NCI-H345 (cell line): ENCODE data around the gene OLFML3.
"Not testable (repeated sequence)": the region's sequence is repeated elsewhere in the genome, so short reads cannot be mapped to it uniquely, and the experiment has no call there.

ENCODE experiments used
- DNase-seq: peaks from one replicate; lab custom pipeline; 2025; lab: John Stamatoyannopoulos, UW

The OLFML3 gene

DNA sequence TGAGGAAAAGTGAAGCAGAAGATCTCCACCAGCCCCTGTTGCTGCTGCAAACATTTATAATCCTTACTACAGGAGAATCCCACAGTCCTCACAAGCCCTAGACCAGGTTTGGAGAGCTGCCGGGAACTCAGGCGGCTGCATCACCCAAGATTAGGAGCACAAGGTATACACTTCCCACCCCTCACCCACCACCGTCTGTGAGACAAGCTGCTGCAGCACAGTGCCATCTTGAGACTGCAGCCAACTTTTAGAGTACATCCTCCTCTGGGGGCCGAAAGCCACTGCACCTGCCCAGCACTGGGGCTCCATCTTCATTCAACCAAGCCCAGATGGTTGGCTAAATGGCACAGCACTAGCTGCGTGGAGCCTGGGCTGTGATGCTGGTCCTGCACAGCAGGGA lies 13.8 kb downstream of the OLFML3 start:
- no peak for DNase-seq

DNA sequence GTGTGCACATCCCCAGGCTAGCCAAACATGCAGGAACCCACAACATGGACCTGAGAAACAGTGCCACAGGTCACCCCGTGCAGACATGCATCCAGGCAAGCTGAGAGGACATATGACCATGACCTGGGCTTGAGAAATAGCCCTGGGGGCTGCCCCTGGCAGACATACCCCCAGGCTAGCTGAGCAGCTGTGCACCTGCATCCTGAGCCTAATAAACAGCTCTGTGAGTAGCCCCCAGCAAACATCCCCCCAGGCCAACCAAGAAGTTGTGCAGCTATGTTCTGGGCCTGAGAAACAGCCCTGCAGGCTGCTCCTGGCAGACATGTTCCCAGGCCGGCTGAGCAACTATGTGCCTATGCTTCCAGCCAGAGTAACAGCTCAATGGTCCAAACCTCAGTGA lies 14.5 kb downstream of the OLFML3 start:
- DNase-seq: no peak

DNA sequence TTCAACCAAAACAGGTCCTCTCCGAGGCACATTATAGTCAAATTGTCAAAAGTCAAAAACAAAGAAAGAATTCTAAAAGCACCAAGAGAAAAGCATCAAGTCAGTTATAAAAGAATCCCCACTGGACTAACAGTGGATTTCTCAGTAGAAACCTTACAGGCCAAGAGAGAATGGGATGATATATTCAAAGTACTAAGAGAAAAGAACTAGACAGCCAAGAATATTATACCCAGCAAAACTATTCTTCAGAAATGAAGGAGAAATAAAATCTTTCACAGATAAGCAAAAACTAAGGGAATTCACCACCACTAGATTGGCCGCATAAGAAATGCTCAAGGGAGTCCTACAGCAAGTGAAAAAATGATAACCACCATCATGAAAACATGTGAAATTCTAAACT lies 16.1 kb downstream of the OLFML3 start:
- no peak for DNase-seq

DNA sequence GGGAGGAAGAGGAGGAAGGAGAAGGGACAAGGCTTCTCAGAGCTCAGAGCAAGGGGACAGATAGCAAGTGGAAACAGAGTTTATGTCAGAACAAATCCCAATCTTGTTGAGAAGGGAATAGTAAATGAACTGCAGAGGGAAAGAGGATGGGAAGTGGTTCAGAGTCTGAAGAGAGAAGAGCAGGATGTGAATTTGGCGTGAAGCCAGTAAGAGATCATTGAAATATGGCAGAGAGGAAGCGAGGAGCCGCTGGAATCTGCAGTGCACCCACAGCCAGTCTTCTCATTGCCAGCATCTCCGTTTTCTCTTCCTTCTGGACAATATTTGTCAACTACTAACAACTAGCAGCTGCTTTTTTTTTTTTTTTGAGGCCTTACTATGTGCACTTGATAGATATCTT lies 19.1 kb downstream of the OLFML3 start:
- no peak for DNase-seq

DNA sequence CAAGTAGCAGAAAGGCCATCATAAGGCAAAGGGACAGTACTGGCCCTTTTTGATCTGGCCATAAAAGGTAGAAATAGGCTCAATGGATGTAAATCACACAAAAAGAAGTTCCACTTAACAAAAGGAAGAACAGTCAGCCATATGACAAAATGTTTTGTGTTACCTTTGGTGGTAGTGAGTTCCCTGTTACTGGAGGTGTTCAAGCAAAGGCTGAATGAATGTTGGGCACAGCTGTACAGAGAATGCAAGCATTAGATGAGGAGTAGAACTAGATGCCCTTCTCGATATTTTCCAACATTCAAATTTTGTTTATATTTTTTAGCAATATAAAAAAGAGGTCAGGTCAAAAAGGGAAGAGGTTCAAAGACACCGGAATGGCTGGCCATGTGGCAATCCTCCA lies 20.0 kb downstream of the OLFML3 start:
- no peak for DNase-seq

DNA sequence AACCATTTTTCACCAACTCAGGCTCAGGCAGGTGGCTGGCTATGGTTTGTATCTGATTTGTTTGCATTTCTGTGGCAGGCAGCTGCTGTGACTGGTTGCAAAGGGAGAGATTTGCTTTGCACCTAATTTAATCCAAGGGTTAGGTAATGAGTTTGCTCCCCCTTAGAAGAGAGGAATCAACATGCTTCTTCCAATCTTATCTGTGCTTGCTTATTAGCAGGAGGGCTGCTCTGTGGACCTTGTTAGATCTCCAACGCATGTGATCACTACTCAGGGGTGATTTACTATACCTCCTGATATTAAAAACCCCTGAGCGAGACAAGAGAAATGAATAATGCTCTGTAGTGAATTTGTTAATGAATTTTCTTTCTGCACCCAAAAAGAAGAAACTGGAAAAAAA lies 20.5 kb downstream of the OLFML3 start:
- no peak for DNase-seq

DNA sequence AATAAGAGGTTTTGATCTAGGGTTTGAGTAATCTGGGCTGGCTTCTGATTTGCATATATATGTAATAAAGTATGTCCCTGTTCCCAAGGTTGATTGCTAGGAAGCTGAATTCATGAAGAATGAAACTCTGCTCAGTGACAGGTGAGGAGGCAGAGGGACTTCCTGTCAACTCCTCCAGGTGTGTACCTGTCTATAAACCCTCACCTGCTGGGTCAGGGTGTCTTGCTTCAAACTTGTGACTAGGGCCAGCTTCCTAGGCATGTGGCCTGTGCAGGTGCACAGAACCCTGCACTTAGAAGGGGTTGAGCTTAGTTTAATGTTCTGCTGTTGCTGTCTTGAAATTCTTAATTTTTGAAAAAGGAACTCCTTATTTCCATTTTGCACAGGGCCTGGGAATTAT lies 21.1 kb downstream of the OLFML3 start:
- DNase-seq: no peak

DNA sequence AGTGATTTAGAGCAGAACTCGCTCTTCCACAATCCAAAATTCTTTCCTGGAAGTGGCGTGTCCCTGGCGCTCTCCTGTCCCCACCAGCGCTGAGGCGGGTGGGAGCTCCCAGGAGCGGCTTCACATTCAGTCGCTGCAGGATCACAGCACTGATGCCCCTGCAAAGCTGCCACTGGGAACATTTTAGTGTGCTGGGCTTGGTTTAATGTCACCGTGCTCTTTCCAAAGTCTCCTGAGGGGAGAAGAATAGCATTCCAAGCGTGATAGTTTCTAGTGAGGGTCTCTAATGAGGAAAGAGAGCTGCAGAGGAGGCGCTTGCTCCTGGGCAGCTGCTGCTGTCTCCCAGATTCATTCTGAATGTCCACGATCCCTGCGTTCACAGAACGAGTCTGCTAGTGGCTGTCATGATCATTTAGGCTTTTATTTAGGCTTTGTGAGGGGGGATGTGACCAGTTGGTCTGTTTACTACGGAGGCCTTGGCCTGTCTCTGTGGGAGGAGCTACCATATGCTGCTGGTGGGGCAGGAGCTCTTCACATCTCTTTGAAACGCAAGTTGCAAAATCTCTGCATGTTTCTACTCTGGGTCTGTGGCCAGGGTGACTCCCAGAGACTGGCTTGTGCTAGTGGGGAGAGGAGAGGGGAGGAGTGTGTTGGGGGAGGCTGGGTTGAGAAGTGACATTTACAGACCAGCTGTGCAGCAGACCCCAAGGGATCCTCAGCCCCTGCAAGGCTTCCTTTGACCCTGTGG lies 23.4 kb downstream of the OLFML3 start:
- DNase-seq: no peak

DNA sequence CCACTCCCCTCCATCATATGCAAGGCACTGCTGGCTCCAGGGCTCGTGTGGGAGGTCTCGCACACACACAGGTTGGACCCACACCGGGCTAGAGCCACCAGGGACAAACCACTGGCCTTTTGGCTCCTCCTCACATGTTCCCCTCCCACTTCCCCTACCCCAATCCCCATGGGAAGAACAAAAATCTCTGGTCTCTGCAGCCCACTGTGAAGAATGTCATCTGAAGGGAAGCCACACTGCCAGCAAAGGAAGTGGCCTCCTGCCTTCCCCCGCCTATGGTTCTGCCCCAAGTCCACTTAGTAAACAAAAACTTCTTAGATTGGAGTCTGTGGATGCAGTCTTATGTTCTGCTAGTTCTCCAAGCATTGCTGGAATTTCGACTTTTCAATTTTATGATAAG lies 24.2 kb downstream of the OLFML3 start:
- DNase-seq: no peak

DNA sequence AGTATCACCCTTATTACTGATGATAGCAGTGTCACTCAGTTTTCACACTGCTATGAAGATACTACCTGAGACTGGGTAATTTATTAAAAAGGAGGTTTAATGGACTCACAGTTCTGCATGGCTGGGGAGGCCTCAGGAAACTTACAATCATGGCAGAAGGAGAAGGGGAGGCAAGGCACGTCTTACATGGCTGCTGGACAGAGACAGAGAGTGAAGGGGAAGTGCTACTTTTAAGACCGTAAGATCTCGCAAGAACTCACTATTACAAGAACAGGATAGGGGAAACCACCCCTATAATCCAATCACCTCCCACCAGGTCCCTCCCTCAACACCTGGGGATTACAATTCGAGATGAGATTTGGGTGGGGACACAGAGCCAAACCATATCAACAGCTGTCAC lies 27.6 kb downstream of the OLFML3 start:
- not testable (repeated sequence) for DNase-seq

DNA sequence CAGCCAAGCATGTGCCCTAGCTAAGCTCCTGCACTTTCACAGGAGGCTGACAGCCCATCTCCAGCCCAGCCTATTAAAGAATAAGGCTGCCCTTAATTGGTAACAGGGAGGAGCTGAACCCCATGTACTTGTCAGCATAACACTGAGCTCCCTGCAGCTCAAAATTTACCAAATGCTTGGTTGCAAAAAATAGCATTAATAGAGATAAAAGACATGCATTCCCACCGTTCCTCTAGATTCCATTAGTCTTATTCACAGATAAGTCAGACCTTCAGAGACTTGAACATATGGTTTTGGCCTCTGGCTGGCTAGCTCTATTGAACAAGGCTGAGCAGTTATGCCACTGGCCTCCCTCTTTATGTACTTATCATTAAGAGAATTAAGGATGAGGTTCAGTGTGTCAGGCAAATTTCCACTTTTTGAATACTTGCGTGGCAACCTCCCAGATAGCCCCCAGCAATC lies 29.2 kb downstream of the OLFML3 start:
- DNase-seq: no peak

DNA sequence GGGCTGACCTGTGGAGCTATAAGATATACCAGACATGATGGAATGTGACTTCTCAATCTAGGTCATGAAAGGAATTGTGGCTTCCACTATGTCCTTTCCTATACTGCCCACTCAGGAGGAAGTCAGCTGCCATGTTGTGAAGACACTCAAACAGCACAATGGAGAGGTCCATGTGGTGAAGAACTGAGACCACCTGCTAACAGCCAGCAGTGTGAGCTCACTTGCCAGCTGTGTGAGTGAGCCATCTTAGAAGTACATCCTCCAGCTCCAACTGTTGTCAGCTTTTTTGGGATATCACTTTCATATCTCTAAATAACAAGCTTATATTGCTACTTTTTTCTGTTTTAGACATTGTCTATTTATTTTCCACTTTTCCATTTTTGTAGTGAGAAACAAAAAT lies 29.7 kb downstream of the OLFML3 start:
- DNase-seq: no peak

DNA sequence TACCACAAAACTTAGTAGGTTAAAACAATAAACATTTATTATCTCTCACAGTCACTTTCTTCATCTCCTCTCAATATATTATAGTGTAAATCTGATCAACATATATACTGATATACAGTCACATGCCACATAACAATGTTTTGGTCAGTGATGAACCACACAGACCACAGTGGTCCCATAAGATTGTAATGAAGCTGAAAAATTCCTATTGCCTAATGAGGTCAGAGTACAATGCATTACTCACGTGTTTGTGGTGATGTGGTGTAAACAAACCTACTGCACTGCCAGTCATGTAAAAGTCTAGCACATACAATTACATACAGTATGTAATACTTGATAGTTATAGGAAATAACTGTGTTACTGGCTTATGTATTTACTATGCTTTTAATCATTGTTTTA lies 30.1 kb downstream of the OLFML3 start:
- DNase-seq: no peak

DNA sequence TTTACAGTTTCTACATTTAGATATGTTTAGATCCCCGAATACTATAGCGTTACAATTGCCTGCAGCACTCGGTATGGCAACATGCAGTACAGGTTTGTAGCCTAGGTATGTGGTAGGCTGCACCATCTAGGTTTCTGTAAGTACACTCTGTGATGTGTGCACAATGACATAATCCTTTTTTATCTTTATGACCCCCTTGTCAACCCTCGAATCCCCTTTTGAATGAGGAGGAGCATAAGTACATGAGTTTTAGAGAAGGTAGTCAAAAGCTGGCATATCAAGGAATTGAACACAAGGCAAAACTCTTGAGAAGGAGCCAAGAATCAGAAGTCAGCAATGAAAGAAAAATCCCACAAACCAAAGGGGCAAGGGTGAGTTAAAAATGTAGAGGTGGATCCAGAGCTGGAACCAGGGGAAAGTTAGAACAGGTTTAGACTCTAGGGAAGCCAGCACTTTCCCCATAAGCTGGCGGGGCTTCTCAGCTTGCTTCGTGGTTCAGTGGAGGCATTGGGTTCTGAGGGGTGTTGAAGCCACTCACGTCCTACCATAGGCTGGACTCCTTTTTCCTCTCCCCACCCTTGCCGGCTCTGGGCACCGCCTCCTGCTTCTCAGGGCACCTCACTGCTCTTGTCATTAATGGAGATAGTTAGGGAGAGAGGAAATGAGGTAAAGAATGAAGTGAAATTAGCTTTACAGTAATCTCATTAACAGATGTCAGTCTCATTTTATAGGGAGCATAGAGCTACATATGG lies 31.3 kb downstream of the OLFML3 start:
- DNase-seq: no peak

DNA sequence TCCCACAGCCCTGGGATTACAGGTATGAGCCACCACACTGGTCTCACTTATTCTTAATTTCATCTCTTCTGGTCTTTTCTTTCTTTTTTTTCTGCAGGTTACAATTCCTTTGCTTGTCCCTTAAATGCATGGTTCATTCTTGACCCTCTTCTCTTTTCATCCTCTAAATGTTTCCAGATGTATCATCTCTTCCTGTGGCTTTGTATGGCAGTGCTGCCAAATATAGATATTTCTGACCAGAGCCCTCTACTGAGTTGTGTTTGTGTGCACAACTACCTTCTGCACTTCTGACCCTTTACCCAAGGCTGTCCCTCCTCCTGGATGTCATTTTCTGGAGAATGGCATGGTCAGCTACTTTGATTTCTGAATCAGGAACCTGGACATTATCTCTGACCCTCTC lies 32.5 kb downstream of the OLFML3 start:
- no peak for DNase-seq

DNA sequence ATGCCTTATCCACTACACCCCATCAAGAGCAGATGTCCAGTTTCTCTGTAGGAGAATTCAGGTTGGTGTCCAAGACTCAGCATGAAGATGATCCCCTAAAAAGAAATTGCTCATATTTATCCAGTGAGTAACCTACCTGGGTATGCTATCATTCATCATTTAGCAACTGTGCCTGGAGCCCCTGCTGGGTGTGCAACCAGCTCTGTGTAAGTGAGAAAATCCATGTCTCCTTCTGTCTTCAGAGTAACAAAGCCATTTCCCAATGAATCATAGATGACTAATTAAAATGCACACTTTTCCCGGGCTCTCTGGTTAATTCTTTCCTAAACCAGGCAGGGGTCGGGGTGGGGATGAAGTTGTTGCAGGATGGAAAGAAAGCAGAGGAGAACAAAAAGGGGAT lies 35.8 kb downstream of the OLFML3 start:
- DNase-seq: no peak

DNA sequence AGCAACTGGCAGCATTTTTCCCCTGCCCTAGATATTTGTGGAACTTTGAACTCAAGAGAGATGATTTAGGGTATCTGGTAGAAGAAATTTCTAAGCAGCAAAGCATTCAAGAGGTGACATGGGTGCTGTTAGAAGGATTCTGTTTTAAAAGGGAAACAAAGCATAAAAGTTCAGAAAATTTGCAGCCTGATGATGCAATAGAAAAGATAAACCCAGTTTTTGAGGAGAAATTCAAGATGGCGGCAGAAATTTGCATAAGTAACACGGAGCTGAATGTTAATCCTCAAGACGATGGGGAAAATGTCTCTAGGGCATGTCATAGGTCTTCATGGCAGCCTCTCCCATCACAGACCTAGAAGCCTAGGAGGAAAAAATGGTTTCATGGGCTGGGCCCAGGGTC lies 40.5 kb downstream of the OLFML3 start:
- not testable (repeated sequence) for DNase-seq

DNA sequence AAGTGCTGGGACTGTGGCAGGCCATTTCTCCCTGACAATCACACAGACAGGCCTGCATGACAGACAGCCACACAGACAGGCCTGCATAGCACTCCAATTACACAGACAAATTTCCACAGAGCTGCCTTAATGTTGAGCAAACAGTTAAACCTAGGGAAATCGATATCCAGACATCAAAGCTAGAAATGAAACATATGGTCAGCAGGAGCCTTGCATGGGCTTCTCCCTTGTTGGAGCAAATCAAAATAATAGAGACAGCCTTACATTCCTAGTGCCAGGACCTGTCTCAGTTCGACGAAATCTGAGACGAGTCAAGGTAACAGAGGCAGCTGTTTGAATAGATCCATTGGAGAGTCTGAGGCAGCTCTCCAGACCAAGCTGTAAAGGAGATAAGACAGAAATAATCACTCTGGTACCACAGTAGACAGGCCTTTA lies 42.4 kb downstream of the OLFML3 start:
- DNase-seq: no peak

DNA sequence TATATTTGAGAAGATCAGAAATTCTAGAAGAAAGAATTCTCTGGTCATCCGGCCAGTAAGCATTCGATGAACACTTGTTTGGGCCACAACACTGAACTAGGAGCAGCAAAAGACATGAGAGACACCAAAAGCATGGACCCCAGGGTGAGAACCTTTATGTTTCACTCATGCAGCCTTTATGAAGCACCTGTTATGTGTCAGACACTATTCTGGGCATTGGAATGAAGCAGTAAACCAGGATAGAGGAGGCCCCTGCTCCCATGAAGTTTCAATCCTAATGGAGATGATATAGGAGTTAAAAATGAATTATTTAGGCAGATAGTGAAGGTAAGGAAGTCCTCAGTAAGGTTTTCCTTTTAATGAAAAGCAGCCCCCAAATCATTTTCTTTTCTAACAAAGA lies 43.6 kb downstream of the OLFML3 start:
- no peak for DNase-seq

DNA sequence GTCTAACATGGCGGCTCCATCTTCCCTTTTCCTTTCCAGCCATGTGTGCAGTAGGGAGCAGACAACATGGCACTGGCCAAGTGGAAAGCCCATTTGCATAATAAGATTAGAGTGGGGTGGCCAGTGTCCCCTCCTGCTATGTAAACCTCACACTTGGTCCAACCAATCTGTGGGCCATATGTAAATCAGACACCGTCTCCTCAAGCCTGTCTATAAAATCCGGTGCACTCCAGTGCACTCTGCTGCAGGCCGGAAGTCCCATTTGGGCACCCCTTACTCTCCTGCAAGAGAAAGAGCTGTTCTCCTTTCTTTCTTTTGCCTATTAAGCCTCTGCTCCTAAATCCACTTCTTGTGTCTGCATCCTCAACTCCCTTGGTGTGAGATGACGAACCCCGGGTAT lies 44.1 kb downstream of the OLFML3 start:
- DNase-seq: no peak

DNA sequence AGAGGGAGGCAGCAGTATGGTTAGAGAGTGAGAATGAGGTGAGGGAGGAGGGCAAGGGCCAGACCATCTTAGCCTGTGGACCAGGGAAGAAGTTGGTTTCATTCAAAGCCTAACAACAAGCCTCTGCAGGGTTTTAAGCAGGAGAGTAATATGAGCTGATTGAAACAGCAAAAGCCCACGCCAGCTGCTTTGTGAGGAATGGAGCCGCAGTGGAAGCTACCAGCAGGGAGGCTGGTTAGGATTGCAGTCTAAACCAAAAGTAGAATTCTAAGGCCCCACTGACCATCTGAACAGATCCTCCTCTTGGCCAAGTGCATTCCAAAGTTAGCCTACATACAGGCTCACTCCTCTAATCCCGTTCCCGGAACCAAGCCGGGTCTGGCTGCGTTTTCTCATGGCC lies 44.8 kb downstream of the OLFML3 start:
- DNase-seq: no peak

DNA sequence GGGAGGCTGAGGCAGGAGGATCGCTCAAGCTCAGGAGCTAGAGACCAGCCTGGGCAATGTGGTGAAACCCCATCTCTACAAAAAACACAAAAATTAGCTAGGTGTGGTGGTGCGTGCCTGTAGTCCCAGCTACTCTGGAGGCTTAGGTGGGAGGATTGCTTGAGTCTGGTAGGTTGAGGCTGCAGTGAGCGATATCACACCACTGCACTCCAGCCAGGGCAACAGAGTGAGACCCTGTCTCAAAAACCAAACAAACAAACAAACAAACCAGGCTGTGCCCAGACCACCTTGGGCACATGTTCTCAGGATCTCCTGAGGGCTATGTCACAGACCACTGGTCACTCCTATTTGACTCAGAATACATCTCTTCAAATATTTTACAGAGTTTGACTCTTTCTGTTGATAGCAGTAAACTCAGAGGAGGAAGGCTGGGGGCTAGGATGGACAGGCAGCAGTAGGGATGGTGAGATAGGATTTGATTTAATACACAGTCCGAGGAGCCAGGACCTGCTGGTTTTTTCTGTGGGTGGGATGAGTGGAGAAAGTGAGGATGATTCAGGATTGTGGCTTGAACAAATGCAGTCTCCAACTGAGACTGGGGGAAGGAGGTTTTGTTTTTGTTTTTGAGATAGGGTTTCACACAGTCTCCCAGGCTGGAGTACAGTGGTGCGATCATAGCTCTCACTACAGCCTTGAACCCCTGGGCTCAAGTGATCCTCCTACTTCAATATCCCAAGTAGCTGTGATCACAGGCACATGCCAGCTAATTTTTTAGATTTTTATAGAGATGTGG lies 46.5 kb downstream of the OLFML3 start:
- DNase-seq: no peak

DNA sequence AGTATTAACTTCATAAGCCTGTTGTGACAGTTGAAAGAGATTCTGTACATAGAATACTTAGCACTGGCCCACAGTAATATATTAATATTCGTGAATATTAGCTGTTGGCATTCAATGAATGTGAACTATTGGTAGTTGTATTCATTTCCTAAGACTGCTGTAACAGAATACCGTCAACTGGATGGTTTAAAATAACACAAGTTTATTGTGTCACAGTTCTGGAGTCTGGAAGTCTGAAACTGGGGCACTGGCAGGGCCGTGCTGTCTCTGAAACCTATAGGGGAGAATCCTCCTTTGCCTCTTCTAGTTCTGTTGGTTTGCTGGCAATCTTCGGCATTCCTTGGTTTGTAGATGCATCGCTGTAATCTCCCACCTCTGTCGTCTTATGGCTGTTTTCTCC lies 47.5 kb downstream of the OLFML3 start:
- DNase-seq: no peak
